ENCODE results near the gene PGM2L1. TPM values are rescaled to one million over a fixed set of nuclear protein-coding genes. Genes with fewer than 3 reads are reported as not detected.

The PGM2L1 gene
- total RNA-seq, 1 donor, result 18.3 TPM

- DNase-seq (ENCODE audit: low read depth in 2 of 3, low spot score in 2 of 3), result no peak
These were observed 87.4 kb downstream of the PGM2L1 start for GRCh38 chr11:74310857-74311256.

- DNase-seq (ENCODE audit: low read depth in 2 of 3, low spot score in 2 of 3), result no peak
These were observed 90.8 kb downstream of the PGM2L1 start for GRCh38 chr11:74307434-74307833.

- DNase-seq (ENCODE audit: low read depth in 2 of 3, low spot score in 2 of 3), result peak in 1 of 3 donors; percentile 39
These were observed 91.6 kb downstream of the PGM2L1 start for GRCh38 chr11:74306435-74307175.

GRCh38 chr11:74299015-74299414, 99.2 kb downstream of the PGM2L1 start:
- DNase-seq (ENCODE audit: low read depth in 2 of 3, low spot score in 2 of 3), result no peak

GRCh38 chr11:74297484-74297883, 100.7 kb downstream of the PGM2L1 start:
- no peak for DNase-seq (ENCODE audit: low read depth in 2 of 3, low spot score in 2 of 3)

- no peak for DNase-seq (ENCODE audit: low read depth in 2 of 3, low spot score in 2 of 3)
These were observed 109.3 kb downstream of the PGM2L1 start for GRCh38 chr11:74288911-74289310.

- peak in 2 of 3 donors; percentile 26 to 48 for DNase-seq (ENCODE audit: low read depth in 2 of 3, low spot score in 2 of 3)
These were observed 110.1 kb downstream of the PGM2L1 start for GRCh38 chr11:74288161-74288560.

- DNase-seq (ENCODE audit: low read depth in 2 of 3, low spot score in 2 of 3), result no peak
These were observed 113.8 kb downstream of the PGM2L1 start for GRCh38 chr11:74284466-74284865.

GRCh38 chr11:74283580-74284180, 114.6 kb downstream of the PGM2L1 start:
- DNase-seq (ENCODE audit: low read depth in 2 of 3, low spot score in 2 of 3), result no peak

GRCh38 chr11:74282914-74283371, 115.3 kb downstream of the PGM2L1 start:
- DNase-seq (ENCODE audit: low read depth in 2 of 3, low spot score in 2 of 3), result no peak

GRCh38 chr11:74282421-74282820, 115.8 kb downstream of the PGM2L1 start:
- DNase-seq (ENCODE audit: low read depth in 2 of 3, low spot score in 2 of 3), result no peak

GRCh38 chr11:74280494-74280893, 117.7 kb downstream of the PGM2L1 start:
- no peak for DNase-seq (ENCODE audit: low read depth in 2 of 3, low spot score in 2 of 3)

Small RNAs within 50 kb of the gene (small RNA-seq; reads per million reads assigned to genes)
- gene MIR548AL, result 0.68 reads per million, percentile 7 among the genes with 10 or more reads in this experiment

Other genes with a start within 250 kb of the PGM2L1 start
- gene C2CD3, start 227.4 kb downstream of the PGM2L1 start, total RNA-seq, result 21.3 TPM
- gene PPME1, start 227.1 kb downstream of the PGM2L1 start, total RNA-seq, result 22.6 TPM
- 0.27 TPM for gene P4HA3, start 86.8 kb downstream of the PGM2L1 start, total RNA-seq
- gene KCNE3, start 69.1 kb upstream of the PGM2L1 start, total RNA-seq, result 8.1 TPM
- gene LIPT2, start 95.3 kb upstream of the PGM2L1 start, total RNA-seq, result 12.7 TPM
- 10.2 TPM for gene POLD3, start 194.1 kb upstream of the PGM2L1 start, total RNA-seq